Measurements from ENCODE around the gene SRGAP2B. TPM values are rescaled to one million over a fixed set of nuclear protein-coding genes. Genes with fewer than 3 reads are reported as not detected.
"Not testable (repeated sequence)": the region's sequence is repeated elsewhere in the genome, so short reads cannot be mapped to it uniquely, and the experiment has no call there.

The SRGAP2B gene
- total RNA-seq, 4 donors from 2014 or later, result 13.1 to 27.9 (median 20.2) TPM

DNA sequence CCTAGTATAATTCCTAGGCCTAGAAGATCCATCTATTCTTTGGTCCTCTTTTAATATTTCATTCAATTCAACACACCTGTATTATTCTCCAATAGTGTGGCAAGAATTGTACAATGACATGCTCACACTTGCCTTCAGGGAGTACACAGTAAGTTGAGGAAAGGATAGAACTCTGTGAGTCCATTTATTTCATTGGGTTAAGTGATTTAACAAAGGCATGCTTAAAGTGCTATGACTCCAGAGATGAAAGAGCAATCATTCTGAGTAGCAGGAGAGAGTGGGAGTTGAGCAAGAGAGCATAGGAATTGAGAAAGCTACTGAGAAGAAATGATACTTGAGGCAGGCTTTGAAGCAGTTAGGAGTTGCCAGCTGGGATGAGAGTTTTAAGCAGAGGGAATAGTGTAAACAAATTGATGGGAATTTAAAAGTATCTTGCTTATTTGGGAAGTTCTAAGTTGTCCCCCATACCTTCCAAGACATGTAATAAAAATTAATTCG, 19.5 kb upstream of the SRGAP2B start:
- H3K36me3 ChIP-seq, ATAC-seq: not testable (repeated sequence)

DNA sequence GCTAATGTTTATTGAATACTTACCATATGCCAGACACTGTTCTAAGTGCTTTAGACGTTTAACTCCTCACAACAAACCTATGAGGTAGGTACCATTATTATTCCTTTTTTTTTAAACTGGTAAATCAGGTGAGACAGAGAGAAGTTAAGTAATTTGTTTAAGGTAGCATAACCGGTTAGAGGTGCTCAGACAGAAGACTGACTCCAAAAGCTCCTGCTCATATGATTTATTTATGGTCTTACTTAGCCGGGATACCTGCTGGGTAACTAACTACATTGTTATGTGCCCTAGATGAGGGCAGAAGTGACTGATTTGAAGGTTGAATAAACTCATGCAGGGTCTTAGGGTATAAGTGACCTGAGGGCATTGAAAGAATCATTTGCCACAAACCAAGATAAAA, 17.6 kb upstream of the SRGAP2B start:
- H3K4me1 ChIP-seq, ATAC-seq, H3K27ac ChIP-seq, H3K36me3 ChIP-seq, H3K4me3 ChIP-seq, H3K27me3 ChIP-seq, H3K9me3 ChIP-seq: not testable (repeated sequence)
- WGBS, 2 donors (ENCODE audit: low coverage in 1 of 2), result no CpG with 5 or more reads among the region's 3 CpGs

More for the DNA sequence above, 19.5 kb upstream of the SRGAP2B start:
- not testable (repeated sequence) for H3K4me3 ChIP-seq, H3K27me3 ChIP-seq, H3K4me1 ChIP-seq, H3K9me3 ChIP-seq, H3K27ac ChIP-seq
- WGBS, 2 donors (ENCODE audit: low coverage in 1 of 2), result no CpG with 5 or more reads among the region's 1 CpG

DNA sequence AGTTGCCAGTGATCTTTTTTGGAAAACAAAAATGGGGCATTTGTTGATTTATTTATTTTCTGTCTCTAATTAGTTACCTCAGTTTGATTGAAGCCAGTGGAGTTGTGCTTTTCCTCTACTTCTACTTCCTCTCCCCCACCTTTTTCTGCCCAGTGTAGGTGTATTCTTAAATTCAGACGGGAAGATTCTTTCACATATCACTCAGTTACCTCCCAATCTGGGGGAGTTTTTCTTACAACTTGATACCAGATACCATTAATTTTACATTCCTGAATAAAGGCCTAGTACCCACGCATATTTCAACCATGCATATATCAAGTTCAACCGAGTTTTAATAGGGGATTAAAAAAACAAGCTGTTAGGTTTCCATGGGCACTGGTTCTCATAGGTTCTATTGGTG, 16.5 kb upstream of the SRGAP2B start:
- ATAC-seq, H3K36me3 ChIP-seq, H3K9me3 ChIP-seq, H3K27me3 ChIP-seq, H3K27ac ChIP-seq, H3K4me1 ChIP-seq, H3K4me3 ChIP-seq: not testable (repeated sequence)
- no CpG with 5 or more reads among the region's 3 CpGs for WGBS, 2 donors (ENCODE audit: low coverage in 1 of 2)

DNA sequence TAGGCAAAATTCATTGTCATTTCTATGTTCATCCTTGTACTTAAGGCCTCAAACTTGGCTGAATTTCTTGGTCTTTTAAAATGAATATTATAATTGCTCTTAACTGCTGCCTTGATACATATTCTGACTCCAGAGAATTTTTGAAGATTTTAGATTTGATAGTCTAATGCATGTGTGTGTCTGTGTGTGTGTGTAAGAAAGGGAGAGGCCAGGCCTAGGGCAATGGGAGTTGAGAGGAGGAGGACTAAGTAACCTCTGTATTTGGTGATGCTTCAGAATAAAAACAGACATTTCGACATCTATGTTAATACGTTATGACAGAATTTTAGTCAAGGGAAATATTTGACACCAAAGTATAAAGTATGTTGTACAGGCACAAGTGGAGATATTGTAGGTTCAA, 8.2 kb upstream of the SRGAP2B start:
- not testable (repeated sequence) for H3K4me1 ChIP-seq, H3K4me3 ChIP-seq, H3K27ac ChIP-seq, H3K27me3 ChIP-seq, H3K9me3 ChIP-seq, ATAC-seq, H3K36me3 ChIP-seq
- WGBS, 2 donors (ENCODE audit: low coverage in 1 of 2), result no CpG with 5 or more reads among the region's 2 CpGs

DNA sequence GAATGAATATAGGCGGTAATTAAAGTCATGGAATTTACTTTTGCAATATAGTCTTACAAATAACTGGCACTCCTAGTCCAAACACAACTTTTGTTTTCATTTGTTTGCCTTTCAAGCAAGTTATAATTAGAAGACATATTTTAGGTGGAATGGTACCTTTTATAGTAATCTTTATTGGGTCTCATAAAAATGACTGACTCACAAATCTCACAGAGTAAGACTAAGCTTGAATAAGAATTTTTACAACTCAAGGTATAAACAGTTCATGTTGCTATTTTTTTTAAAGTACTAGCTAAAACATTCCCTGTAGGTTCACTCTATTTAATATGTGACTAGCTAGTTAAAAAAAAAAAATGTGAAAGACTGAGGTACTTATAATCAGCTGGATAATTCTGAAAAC, 6.6 kb upstream of the SRGAP2B start:
- H3K4me1 ChIP-seq, result not testable (repeated sequence)

DNA sequence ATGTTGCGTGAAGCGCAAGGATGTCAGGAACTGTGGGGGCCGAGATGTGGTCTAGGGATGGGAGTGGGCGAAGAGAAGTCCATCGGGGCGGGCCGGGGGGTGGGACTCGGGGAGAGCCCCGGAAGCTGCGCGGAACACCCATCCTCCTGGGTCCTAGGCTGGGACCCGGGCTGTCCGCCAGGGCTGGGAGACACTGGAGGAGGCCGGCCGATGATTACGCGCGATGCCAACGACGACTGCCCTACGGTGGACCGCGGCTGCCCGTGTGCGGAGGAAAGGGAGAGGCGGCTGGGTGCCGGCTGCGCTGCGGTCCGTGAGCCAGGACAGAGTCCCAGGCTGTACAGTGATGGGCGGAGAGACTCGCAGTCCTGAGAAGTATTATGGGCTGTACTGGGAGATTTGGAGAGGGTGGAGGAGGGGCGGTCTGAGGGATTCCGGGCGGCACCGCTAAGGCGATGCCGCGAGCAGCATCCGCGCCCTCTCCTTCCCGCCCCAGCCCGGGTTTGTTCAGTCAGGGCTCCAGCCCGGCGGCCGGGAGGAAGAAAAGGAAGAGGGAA, 395 bp downstream of the SRGAP2B start:
- not testable (repeated sequence) for H3K27me3 ChIP-seq, H3K9me3 ChIP-seq, H3K36me3 ChIP-seq, H3K4me1 ChIP-seq
- ATAC-seq, result peak; percentile 53
- no CpG with 5 or more reads among the region's 46 CpGs for WGBS, 2 donors (ENCODE audit: low coverage in 1 of 2)
- H3K4me3 ChIP-seq, result peak overlapping the region; percentile 45 to 72
- peak overlapping the region in 3 of 4 donors; percentile 51 to 82 (median 80) for H3K27ac ChIP-seq

More for the DNA sequence above, 6.6 kb upstream of the SRGAP2B start:
- H3K36me3 ChIP-seq, H3K27me3 ChIP-seq, H3K9me3 ChIP-seq, H3K4me3 ChIP-seq, H3K27ac ChIP-seq, ATAC-seq: not testable (repeated sequence)
- WGBS, 2 donors (ENCODE audit: low coverage in 1 of 2), result no CpG with 5 or more reads among the region's 1 CpG

DNA sequence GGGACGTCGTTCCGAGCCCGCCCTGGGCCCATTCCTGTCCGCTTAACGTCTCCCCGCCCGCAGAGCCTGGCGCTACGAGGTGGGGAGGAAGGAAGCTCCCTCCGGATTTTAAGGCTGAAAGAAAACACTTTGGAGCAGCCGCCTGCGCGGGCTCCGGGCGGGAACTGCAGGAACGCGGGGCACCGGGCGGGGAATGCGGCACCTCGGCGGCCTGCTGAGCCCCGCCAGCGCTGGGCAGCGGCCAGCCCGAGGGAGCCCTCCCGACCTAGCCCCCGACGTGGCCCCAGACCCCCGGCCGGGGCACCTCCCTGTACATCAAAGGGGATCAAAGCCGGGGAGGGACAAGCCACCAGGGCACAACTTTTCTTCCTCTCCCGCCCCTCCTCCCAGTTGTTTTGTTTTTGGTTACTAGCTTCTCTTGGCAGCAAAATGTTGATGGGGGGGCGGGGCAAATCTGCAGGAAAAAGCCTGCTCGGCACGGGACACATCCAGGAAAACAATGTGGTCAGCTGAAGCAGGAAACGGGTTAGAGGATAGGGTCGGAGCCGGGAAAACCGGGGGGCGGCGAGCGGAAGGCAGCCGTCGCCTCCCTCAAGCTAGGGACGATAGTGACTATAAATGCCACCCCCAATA, 1.5 kb downstream of the SRGAP2B start:
- not testable (repeated sequence) for H3K36me3 ChIP-seq, H3K4me1 ChIP-seq, H3K9me3 ChIP-seq, H3K27me3 ChIP-seq, ATAC-seq
- H3K4me3 ChIP-seq, result peak overlapping the region in 1 of 2 donors; percentile 23
- no CpG with 5 or more reads among the region's 47 CpGs for WGBS, 2 donors (ENCODE audit: low coverage in 1 of 2)
- peak overlapping the region in 2 of 4 donors; percentile 74 to 82 for H3K27ac ChIP-seq

DNA sequence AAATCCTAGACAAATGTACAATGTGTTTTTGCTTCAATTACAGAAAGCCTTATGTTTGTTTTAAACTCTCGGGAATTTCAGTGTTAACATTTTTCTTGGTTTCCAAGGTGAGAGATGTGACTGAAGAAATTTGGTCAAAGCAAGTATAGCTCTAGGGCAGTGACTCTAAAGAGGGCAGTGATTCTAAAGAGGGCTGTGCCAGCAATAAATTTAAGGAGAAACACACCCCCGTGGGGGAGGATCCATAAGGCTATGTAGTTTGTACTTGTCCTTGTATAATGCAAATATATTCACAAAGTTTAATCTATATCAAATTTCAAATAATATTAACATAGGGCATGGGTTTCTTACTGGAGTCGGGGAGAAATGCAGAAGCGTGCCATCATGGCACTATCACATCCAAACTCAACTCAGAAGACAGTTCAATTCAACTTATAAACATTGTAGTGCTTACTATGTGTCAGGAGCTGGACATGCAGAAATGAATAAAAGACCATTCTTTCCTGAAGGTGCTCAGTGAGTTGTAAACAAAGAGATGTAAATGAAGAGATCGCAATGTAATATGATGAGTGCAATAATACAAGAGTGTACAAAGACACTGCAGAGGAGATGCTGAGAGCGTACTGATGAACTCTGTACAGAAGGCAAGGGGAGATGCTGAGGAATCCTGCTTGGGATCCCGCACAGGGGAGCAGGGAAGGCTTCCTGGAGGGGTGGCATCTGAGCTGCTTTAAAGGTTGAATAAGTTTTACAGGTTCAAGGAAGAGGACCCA, 12.5 kb downstream of the SRGAP2B start:
- H3K27me3 ChIP-seq, H3K9me3 ChIP-seq, H3K4me1 ChIP-seq, H3K4me3 ChIP-seq, ATAC-seq, H3K36me3 ChIP-seq, H3K27ac ChIP-seq: not testable (repeated sequence)
- WGBS, 2 donors (ENCODE audit: low coverage in 1 of 2), result 83 to 100% methylated on average over 2 of the region's 7 CpGs

DNA sequence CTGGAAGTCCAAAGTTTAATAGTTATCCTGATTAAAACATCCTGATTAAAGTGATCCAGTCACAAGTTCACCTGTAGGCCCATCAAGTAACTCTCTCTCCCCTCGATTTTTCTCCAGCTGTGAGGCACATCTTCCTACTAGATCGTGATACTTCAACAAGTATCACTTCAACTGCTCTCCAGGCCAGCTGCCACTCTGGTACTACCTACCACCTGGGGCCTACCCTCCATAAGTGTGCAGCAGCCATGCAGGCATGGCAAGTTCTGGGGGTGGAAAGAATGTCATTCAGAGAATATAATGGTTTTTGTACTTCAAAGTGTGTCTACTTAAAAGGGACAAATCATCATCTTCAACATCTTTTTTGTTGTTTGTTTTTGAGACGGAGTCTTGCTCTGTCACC, 14.9 kb downstream of the SRGAP2B start:
- 70% methylated on average over 2 of the region's 3 CpGs; no CpG with 5 or more reads in 1 of the 2 donors for WGBS, 2 donors (ENCODE audit: low coverage in 1 of 2)

DNA sequence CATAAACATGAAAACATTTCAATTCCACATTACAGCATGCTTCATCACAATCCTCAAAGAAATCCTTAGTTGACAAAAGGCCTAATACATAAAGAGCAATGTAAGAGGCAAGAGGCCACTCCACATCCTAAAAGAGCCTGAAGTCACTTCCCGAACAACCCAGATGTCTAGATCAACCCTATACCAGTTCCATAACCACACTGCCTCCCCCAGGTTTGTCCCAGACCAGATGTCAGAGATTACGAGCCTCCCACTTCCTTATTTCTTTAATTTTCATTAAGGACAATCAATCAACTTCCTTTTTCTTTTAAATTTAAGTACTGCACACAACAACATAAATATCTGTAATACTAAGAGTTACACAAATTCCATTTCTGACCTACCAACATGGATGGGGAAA, 15.4 kb downstream of the SRGAP2B start:
- H3K4me3 ChIP-seq, result not testable (repeated sequence)
- 65 to 88% methylated on average over 2 of the region's 2 CpGs for WGBS, 2 donors (ENCODE audit: low coverage in 1 of 2)

More for the DNA sequence above, 14.9 kb downstream of the SRGAP2B start:
- H3K9me3 ChIP-seq, ATAC-seq, H3K27ac ChIP-seq, H3K4me3 ChIP-seq, H3K27me3 ChIP-seq, H3K36me3 ChIP-seq, H3K4me1 ChIP-seq: not testable (repeated sequence)

DNA sequence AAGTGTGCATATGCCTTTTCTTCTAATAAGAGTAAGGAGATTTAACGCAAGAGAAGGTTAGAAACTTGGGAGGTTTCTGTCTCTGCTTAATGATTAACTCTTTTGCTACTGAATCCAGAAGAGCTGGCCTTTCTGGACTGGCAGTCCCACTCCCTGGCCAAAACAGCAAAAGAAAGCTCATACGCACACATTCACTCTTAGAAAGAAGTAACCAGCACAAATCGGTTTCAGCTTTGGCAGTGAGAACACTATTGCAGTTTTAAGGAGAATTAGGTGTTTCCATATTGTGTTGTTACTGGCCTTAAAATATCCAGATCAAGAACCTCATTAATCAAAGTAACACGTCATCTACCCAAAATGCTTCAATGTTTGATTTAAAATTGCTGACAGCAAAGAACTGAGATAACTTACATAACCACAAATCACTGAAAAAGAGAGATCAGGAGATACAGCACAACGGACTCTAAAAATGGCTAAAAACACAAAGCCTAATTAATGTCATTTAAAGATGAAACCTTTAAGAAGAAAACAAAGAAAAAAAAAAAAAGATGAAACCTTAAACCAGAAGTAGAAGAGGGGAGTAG, 16.2 kb downstream of the SRGAP2B start:
- ATAC-seq, H3K9me3 ChIP-seq, H3K36me3 ChIP-seq, H3K27me3 ChIP-seq, H3K4me3 ChIP-seq, H3K4me1 ChIP-seq, H3K27ac ChIP-seq: not testable (repeated sequence)
- no CpG with 5 or more reads among the region's 5 CpGs for WGBS, 2 donors (ENCODE audit: low coverage in 1 of 2)

More for the DNA sequence above, 15.4 kb downstream of the SRGAP2B start:
- H3K36me3 ChIP-seq, H3K4me1 ChIP-seq, H3K9me3 ChIP-seq, H3K27me3 ChIP-seq, ATAC-seq, H3K27ac ChIP-seq: not testable (repeated sequence)

DNA sequence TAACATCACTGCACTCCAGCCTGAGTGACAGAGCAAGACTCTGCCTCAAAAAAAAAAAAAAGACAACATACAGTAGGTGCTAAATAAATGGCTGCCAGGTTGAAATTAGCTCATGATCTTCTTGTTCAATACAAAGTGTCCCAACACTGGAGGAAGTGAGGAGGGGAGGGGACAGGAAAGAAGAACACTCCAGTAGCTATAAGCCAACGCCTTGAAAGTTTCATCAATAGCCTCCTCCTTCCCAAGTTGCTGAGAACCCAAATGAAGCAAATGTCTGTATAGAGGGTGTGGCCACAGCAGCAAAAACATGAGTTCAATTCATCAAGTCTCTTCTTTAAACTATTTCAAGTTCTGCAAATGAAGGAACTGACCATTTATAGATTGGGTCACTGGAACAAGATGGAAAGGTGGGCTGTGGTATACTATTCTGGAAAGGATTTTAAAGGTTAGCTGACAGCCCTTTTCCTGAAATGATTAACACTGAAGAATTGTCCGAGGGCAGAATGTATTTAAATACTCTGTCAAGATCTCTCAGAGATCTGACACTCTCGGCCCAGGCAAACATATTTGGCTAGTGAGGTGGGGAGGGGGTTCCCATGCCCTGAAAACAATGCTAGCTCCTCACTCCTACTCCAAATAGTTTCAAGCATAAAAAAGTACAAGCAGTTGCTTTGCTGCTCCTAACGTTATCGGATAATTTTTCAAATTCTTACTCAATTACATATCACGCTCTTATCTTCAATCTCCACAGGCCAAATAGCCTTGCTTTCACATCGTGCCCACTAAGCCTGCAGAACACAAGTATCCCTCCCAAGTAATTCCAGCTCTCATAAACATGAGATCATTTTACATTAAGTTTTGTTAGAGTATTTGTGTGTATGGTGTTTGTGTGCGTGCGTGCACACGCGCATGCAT, 17.0 kb downstream of the SRGAP2B start:
- H3K4me3 ChIP-seq, H3K4me1 ChIP-seq, H3K9me3 ChIP-seq, H3K27me3 ChIP-seq, H3K27ac ChIP-seq, H3K36me3 ChIP-seq: not testable (repeated sequence)
- WGBS, 2 donors (ENCODE audit: low coverage in 1 of 2), result no CpG with 5 or more reads among the region's 11 CpGs
- peak; percentile 68 for ATAC-seq
